IPS-18c (cell line): ENCODE measurements around the gene PHKB.
"Not testable (repeated sequence)": the region's sequence is repeated elsewhere in the genome, so short reads cannot be mapped to it uniquely, and the experiment has no call there.

Experiments
- H3K4me3 ChIP-seq: 2 replicates; pipeline ENCODE4 v1.7.0; 2013; ENCODE audit warnings: low read depth, mild to moderate bottlenecking, low read length, moderate library complexity; ENCODE audit not compliant: insufficient read depth
- H3K9me3 ChIP-seq: one replicate; pipeline ENCODE4 v1.6.1; 2013; ENCODE audit warnings: mild to moderate bottlenecking, low read length, moderate library complexity; ENCODE audit not compliant: control insufficient read depth, insufficient read depth

The PHKB gene

DNA sequence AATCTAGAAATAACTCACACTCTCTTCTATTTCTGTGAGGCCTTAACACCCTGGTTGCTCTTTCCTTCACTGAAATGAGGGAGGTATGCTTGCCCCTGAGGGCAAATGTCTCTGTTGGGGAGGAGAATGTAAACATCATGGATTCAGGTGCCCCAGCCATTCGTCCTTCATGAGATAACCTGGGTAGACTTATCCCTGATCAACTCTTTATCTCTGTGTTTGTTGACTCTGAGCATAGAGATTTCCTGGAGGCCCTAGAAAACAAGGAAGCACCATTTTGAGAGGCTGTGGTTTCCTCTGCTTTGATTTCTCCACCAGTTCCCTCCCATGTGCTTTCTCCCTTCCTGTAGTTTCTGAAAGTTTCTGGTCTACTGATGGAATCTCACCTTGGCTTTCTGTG is 77.3 kb downstream of the PHKB start:
- Histone ChIP-seq H3K9me3 (no peaks in the 10 kb centered on the region), H3K4me3 (no peak overlapping the region)

GRCh38 chr16:47539707-47540670 is 78.9 kb downstream of the PHKB start:
- not testable (repeated sequence) for H3K9me3 ChIP-seq, H3K4me3 ChIP-seq

GRCh38 chr16:47541135-47541534 is 80.0 kb downstream of the PHKB start:
- not testable (repeated sequence) for H3K9me3 ChIP-seq, H3K4me3 ChIP-seq

GRCh38 chr16:47544255-47544654 is 83.1 kb downstream of the PHKB start:
- H3K4me3 ChIP-seq = not testable (repeated sequence)
- H3K9me3 ChIP-seq = peaks cover 11% of the 10 kb centered on the region

DNA sequence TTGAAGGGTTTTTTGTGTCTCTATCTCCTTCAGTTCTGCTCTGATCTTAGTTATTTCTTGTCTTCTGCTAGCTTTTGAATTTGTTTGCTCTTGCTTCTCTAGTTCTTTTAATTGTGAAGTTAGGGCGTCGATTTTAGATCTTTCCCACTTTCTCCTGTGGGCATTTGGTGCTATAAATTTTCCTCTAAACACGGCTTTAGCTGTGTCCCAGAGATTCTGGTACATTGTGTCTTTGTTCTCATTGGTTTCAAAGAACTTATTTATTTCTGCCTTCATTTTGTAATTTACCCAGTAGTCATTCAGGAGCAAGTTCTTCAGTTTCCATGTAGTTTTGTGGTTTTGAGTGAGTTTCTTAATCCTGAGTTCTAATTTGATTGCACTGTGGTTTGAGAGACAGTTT is 90.1 kb downstream of the PHKB start:
- H3K9me3 ChIP-seq, H3K4me3 ChIP-seq: not testable (repeated sequence)

DNA sequence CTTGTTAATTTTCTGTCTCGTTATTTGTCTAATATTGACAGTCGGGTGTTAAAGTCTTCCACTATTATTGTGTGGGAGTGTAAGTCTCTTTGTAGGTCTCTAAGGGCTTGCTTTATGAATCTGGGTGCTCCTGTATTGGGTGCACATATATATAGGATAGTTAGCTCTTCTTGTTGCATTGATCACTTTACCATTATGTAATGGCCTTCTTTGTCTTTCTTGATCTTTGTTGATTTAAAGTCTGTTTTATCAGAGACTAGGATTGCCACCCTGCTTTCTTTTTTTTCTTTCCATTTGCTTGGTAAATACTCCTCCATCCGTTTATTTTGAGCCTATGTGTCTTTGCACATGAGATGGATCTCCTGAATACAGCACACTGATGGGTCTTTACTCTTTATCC is 90.6 kb downstream of the PHKB start:
- H3K4me3 ChIP-seq, H3K9me3 ChIP-seq: not testable (repeated sequence)

GRCh38 chr16:47553853-47554564 is 92.9 kb downstream of the PHKB start:
- H3K9me3 ChIP-seq = no peaks in the 10 kb centered on the region

GRCh38 chr16:47554587-47554986 is 93.5 kb downstream of the PHKB start:
- not testable (repeated sequence) for H3K9me3 ChIP-seq, H3K4me3 ChIP-seq

More at GRCh38 chr16:47553853-47554564, 92.9 kb downstream of the PHKB start:
- no peak overlapping the region for H3K4me3 ChIP-seq

DNA sequence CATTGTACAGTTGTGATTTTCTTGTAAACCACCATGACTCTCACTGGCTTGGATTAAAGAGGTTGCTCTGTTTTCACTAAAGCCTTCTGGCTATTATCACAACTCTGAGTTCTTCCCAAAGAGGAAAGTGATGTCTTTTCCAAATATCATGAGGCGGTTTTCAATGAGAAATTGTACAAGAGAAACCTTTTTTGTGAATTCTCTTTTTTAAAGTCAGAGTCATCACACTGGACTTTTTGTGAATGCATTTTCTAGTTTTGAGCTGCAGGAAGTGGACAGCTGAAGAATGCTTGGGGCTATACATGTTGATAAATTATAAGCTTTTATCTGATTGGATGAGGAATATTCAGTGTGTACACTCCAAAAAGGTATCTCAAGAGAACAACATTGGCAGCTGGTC is 100.2 kb downstream of the PHKB start:
- Histone ChIP-seq H3K4me3 (no peak overlapping the region), H3K9me3 (no peaks in the 10 kb centered on the region)

DNA sequence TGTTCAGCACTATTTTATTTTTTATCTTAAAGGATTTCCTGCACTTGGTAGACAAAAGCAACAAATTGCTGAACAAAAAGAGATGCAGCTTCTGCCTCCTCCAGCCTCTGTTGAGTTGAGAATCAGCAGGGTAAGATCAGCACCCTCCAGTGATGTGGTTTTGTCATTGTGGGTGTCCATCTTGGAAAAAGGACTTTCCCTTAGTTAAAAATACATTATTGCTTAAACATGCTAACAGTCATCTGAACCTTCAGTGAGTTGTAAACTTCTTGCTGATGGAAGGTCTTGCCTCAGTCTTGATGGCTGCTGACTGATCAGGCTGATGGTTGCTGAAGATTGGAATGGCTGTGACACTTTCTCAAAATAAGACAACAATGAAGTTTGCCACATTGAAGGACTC is 101.2 kb downstream of the PHKB start:
- H3K4me3 ChIP-seq = no peak overlapping the region
- no peaks in the 10 kb centered on the region for H3K9me3 ChIP-seq

- H3K4me3 ChIP-seq = no peak overlapping the region
- no peaks in the 10 kb centered on the region for H3K9me3 ChIP-seq
These were observed 104.3 kb downstream of the PHKB start for GRCh38 chr16:47565454-47565853.

GRCh38 chr16:47567321-47567720 is 106.2 kb downstream of the PHKB start:
- peaks cover 1% of the 10 kb centered on the region for H3K9me3 ChIP-seq
- H3K4me3 ChIP-seq = no peak overlapping the region

DNA sequence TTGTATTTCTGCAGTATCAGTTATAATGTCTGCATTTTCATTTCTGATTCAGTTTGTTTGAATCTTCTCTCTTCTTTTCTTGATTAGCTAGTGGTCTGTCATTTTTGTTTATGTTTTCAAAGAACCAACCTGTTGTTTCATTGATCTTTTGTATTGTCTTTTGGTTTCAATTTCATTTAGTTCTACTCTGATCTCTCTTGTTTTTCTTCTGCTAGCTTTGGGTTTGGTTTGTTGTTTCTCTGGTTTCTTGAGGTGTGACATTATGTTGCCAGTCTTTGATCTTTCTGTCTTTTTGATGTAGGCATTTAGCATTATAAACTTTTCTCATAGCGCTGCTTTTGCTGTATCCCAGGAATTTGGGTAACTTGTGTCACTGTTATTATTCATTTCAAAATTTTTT is 107.2 kb downstream of the PHKB start:
- Histone ChIP-seq H3K9me3 (peaks cover 2% of the 10 kb centered on the region), H3K4me3 (no peak overlapping the region)

GRCh38 chr16:47571049-47571448 is 109.9 kb downstream of the PHKB start:
- H3K4me3 ChIP-seq = no peak overlapping the region
- peaks cover 4% of the 10 kb centered on the region for H3K9me3 ChIP-seq

DNA sequence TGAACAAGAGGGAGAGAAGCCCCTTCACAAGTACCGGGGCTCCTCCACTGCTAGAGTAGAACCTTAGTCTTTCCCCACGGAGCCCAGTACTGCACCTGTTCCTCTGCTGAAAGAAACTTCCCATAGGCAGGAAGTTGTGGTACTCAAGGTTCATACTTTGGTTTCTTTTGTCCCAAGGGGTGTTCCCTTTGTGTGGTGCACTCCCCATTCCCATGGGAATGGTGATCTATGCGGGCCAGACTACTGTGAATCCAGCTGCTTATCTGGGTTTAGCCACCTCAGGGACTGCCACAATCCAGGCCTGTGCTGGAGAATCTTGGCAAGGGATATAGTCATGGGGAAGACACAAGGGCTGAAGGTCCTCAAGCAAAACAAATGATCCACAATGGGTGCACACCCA is 110.6 kb downstream of the PHKB start:
- H3K4me3 ChIP-seq = no peak overlapping the region
- H3K9me3 ChIP-seq = peaks cover 4% of the 10 kb centered on the region

DNA sequence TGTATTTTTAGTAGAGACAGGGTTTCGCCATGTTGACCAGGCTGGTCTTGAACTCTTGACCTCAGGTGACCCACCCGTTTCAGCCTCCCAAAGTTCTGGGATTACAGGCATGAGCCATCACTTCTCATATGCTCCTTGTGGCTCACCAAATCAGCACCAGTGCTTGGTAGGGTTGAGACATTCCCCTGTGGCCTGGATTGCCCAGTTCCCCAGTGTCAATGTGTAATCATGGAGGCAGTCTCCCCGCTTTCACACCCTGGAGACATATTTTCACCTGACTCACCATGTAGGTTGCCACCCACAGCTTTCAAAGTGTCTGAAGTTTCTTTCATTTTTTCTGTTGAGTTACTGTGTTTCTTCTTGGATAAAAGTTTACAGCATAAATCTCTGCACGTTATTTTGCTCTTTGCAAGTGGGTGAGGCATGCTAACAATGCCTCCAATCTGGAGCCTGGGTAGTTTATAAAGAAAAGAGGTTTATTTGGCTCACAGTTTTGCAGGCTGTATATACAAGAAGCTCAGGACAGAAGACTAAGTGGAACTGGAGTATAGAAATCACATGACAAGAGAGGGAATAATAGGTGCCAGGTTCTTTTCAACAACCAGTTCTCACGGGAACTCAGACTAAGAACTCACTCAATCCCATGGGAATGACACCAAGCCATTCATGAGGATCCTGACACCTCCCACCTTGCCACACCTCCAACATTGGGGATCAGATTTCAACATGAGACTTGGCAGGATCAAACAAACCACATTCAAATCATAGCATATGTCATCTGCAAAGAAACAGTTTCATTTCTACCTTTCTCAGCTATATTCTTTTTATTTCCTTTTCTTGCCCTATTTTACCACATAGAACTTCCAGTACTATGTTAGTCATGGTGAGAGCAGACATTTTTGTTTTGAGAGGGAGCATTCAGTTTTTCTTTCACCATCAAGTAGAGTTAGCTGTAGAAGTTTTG is 113.2 kb downstream of the PHKB start:
- Histone ChIP-seq H3K4me3 (no peak overlapping the region), H3K9me3 (peaks cover 4% of the 10 kb centered on the region)

- H3K9me3 ChIP-seq = peaks cover 4% of the 10 kb centered on the region
These were observed 115.9 kb downstream of the PHKB start for GRCh38 chr16:47577029-47577428.

More at GRCh38 chr16:47577029-47577428, 115.9 kb downstream of the PHKB start:
- no peak overlapping the region for H3K4me3 ChIP-seq
